Measurements from ENCODE around the gene SARNP. TPM values are rescaled to one million over a fixed set of nuclear protein-coding genes. Genes with fewer than 3 reads are reported as not detected.

The SARNP gene
- total RNA-seq, 1 donor from 2014 or later = 85.7 TPM

DNA sequence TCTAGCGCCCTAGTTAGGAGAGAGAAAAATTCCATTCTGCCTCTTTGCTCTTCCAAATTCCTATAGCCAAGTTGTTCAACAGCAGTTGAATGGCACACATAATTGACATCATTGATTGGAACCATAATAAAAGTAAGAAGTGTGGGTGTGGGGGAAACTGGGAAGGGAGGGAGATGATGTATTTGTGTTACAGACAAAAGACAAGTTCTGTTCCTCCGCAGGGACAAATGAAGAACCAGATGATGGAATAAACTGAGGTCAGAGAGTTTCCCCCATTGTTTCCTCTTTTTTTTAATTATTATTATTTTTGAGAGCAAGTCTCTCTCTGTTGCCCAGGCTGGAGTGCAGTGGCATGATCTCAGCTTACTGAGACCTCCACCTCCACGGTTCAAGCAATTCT lies 39.7 kb downstream of the SARNP start:
- no peak overlapping the region for H3K4me3 Mint-ChIP-seq (ENCODE audit: low read depth)
- peak overlapping the region; percentile 8 for H3K27ac Mint-ChIP-seq
- H3K36me3 Mint-ChIP-seq (ENCODE audit: insufficient read depth) = peaks cover 21% of the 10 kb centered on the region
- no peak for DNase-seq (ENCODE audit: low spot score, unreplicated experiment)
- H3K4me1 Mint-ChIP-seq (ENCODE audit: low read depth) = peaks cover 11% of the 10 kb centered on the region
- TF ChIP-seq, protein P1, sequence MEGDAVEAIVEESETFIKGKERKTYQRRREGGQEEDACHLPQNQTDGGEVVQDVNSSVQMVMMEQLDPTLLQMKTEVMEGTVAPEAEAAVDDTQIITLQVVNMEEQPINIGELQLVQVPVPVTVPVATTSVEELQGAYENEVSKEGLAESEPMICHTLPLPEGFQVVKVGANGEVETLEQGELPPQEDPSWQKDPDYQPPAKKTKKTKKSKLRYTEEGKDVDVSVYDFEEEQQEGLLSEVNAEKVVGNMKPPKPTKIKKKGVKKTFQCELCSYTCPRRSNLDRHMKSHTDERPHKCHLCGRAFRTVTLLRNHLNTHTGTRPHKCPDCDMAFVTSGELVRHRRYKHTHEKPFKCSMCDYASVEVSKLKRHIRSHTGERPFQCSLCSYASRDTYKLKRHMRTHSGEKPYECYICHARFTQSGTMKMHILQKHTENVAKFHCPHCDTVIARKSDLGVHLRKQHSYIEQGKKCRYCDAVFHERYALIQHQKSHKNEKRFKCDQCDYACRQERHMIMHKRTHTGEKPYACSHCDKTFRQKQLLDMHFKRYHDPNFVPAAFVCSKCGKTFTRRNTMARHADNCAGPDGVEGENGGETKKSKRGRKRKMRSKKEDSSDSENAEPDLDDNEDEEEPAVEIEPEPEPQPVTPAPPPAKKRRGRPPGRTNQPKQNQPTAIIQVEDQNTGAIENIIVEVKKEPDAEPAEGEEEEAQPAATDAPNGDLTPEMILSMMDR (IDR thresholded peaks at IDR 0.05; ENCODE audit: unreplicated experiment) = no peak
- H3K27me3 Mint-ChIP-seq = no peaks in the 10 kb centered on the region
- no peaks in the 10 kb centered on the region for H3K9me3 Mint-ChIP-seq (ENCODE audit: low read depth)

DNA sequence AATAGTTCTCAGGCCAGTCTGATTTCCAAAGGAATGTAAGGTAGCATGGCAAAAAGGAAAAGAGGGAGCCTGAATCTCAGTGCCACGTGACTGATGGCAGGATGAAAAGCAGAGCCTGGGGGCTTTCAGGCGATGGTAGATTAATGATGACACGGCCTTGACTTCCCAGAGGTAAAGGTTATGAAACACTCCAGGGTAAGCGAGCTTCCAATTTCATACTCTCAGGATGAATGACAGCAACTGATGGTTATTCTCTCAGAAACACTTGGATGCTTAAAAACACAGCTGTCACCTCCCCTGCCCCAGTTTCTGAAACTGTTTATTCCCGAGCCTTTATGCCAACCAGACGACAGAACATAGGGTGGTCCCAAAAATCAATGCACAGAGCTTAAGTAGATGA lies 45.8 kb downstream of the SARNP start:
- H3K27ac Mint-ChIP-seq = no peak overlapping the region
- TF ChIP-seq, protein P1 (IDR thresholded peaks at IDR 0.05; ENCODE audit: unreplicated experiment) = no peak
- no peak overlapping the region for H3K4me3 Mint-ChIP-seq (ENCODE audit: low read depth)
- no peaks in the 10 kb centered on the region for H3K9me3 Mint-ChIP-seq (ENCODE audit: low read depth)
- no peak for DNase-seq (ENCODE audit: low spot score, unreplicated experiment)
- peaks cover 10% of the 10 kb centered on the region for H3K36me3 Mint-ChIP-seq (ENCODE audit: insufficient read depth)
- H3K4me1 Mint-ChIP-seq (ENCODE audit: low read depth) = peaks cover 6% of the 10 kb centered on the region
- no peaks in the 10 kb centered on the region for H3K27me3 Mint-ChIP-seq

DNA sequence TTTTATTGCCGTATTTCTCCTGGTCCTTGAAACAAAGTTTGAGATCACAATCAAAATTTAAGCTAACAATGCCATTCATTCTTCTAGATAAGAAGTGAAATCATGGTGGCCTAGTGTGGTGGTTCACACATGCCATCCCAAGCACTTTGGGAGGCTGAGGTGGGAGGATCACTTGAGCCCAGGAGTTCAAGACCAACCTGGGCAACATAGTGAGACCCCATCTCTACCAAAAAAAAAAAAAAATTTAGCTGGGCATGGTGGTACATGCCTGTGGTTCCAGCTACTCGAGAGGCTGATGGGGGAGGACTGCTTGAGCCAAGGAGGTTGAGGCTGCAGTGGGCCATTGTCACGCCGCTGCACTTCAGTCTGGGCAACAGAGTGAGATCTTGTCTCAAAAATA lies 50.4 kb downstream of the SARNP start:
- Mint-ChIP-seq H3K36me3 (ENCODE audit: insufficient read depth) (peaks cover 6% of the 10 kb centered on the region), H3K4me3 (ENCODE audit: low read depth) (no peak overlapping the region), H3K27me3 (no peaks in the 10 kb centered on the region), H3K27ac (no peak overlapping the region), H3K4me1 (ENCODE audit: low read depth) (peaks cover 7% of the 10 kb centered on the region), H3K9me3 (ENCODE audit: low read depth) (no peaks in the 10 kb centered on the region)
- DNase-seq (ENCODE audit: low spot score, unreplicated experiment) = no peak
- TF ChIP-seq, protein P1 (IDR thresholded peaks at IDR 0.05; ENCODE audit: unreplicated experiment) = no peak

DNA sequence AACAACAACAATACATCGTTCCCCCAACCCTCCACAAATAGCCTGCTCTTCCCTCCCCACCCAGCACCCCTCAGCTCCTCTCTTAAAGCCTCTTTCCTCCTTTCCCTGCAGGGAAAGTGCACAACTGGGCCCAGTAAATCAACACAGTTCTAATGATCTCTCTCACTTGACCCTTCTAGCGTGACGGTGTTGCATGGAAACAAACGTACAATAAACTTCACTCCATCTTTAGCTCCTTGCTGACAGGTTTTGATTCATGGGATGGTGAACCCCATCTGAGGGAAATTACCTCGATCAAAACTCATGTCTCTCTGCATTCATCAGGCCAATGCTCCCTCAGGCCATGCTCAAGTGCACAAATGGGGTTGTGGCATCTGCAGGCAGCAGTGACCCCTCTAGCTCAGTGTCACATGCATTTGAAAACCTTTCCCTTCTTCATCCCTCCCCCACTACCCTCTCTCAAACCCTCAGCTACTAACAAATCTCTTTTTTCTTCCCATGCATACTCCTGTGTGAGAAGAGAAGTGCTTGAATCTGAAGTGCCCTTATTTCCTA lies 51.7 kb downstream of the SARNP start:
- H3K36me3 Mint-ChIP-seq (ENCODE audit: insufficient read depth) = peaks cover 9% of the 10 kb centered on the region
- DNase-seq (ENCODE audit: low spot score, unreplicated experiment) = no peak
- H3K27me3 Mint-ChIP-seq = no peaks in the 10 kb centered on the region
- no peaks in the 10 kb centered on the region for H3K9me3 Mint-ChIP-seq (ENCODE audit: low read depth)
- H3K4me1 Mint-ChIP-seq (ENCODE audit: low read depth) = peaks cover 4% of the 10 kb centered on the region
- TF ChIP-seq, protein P1 (IDR thresholded peaks at IDR 0.05; ENCODE audit: unreplicated experiment) = no peak
- H3K4me3 Mint-ChIP-seq (ENCODE audit: low read depth) = no peak overlapping the region
- H3K27ac Mint-ChIP-seq = peak overlapping the region; percentile 2

DNA sequence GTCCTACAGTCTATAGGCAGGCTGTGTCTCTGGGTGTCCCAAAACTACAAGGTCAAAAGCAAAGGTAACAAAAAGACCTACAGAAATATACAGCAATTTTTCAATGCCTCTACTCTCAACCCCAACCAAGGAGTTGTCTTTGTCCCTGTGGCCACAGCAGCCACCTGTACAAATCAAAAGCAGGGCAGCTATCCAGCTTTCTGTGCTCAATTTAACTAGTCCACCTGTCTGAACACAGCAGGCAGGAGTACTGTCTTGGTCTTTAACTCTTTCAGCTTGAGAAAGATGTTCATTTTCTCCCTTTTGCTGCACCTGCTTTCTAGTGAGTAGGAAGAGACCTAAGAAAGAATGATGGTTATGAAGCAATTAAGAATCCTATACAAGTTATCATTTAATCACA lies 54.9 kb downstream of the SARNP start:
- H3K36me3 Mint-ChIP-seq (ENCODE audit: insufficient read depth) = peaks cover 21% of the 10 kb centered on the region
- H3K27me3 Mint-ChIP-seq = no peaks in the 10 kb centered on the region

More for the DNA sequence above, 54.9 kb downstream of the SARNP start:
- TF ChIP-seq, protein P1 (IDR thresholded peaks at IDR 0.05; ENCODE audit: unreplicated experiment) = no peak
- Mint-ChIP-seq H3K4me3 (ENCODE audit: low read depth) (no peak overlapping the region), H3K4me1 (ENCODE audit: low read depth) (peaks cover 4% of the 10 kb centered on the region), H3K9me3 (ENCODE audit: low read depth) (no peaks in the 10 kb centered on the region), H3K27ac (no peak overlapping the region)
- DNase-seq (ENCODE audit: low spot score, unreplicated experiment) = no peak
